Hepatic stellate cell (primary cell): ENCODE data around the gene ITPR1.

Experiments used
- DNase-seq: peaks from one replicate; pipeline ENCODE4 v3.0.0; 2011; ENCODE audit warnings: low spot score

The ITPR1 gene

GRCh38 chr3:4744405-4745234 is 251.5 kb downstream of the ITPR1 start:
- DNase-seq, result no peak

- no peak for DNase-seq
Measured at GRCh38 chr3:4745235-4745610, 252.1 kb downstream of the ITPR1 start.

- DNase-seq, result no peak
Measured at GRCh38 chr3:4746241-4746958, 253.3 kb downstream of the ITPR1 start.

GRCh38 chr3:4748127-4748526 is 255.0 kb downstream of the ITPR1 start:
- DNase-seq, result no peak

GRCh38 chr3:4748701-4749378 is 255.7 kb downstream of the ITPR1 start:
- DNase-seq, result no peak

DNA sequence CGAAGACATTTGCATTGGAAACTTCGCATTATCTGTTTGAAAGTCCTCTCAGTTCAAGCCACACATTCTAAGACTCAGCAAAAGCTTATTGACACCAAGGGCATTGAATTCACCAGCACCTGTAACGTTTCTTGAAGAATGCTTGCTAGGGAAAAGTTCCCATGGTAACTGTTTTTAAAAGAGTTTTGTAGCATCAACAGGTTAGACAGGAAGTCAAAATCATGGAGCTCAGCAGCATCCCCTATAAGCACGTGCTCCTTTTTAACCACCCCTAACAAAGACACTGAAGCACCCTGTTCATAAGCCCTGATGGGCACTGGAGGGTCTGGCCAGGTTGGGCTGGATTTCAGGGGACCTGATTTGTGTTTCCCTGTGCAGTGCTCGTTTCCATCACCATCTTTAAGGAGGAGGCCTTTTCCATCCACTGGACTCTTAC is 256.4 kb downstream of the ITPR1 start:
- no peak for DNase-seq

- peak; percentile 22 for DNase-seq
Measured at GRCh38 chr3:4750306-4750968, 257.3 kb downstream of the ITPR1 start.

DNA sequence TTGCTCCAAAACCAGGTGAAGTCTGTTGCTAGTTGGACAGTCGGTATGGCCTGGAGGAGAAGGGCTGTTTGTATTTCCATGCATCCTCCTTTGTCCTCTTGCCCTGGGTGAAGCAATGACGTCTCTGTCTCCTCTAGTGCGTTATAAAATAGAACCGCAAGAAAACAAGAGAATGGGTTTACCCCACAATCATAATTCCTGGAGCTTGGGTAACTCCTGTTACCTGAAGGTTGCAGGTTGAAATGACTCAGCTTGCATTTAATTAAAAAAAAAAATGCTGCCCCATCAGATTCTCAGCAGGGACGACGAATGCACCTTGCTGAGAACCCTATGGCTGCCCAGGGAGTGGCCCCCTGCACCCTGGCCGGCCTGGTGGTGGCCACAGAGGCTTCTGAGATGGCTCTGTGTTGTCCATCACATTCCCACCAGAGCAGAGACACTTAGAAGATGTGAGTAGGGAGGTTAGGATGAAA is 257.9 kb downstream of the ITPR1 start:
- no peak for DNase-seq

DNA sequence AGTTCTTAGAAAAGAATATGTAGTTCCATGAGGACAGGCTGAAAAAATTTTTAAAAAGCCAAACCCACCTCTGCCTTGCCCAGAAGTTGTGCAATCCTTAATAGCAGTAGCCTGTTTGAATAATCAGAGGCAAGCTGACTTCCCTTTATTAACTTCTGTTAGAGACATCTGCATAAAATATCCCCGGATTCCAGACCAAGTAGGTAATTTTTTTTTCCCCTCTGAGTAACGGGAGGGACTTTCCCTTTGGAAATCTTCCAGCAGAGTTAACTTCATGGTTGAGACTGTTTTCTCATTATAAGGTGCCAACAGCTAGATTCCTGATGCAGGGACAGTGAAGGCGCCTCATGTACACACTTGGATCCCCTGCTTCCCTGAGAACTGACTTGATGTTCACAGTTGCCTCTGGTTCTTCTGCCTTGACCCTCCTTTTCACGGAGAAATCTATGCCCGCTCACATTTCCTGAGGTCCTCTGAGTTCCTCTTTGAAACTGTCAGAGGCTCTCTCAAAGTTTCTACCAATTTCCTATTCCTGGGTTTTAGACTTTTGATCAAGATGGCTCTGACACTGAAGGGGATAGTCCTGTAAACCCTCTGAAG is 258.5 kb downstream of the ITPR1 start:
- DNase-seq, result no peak

DNA sequence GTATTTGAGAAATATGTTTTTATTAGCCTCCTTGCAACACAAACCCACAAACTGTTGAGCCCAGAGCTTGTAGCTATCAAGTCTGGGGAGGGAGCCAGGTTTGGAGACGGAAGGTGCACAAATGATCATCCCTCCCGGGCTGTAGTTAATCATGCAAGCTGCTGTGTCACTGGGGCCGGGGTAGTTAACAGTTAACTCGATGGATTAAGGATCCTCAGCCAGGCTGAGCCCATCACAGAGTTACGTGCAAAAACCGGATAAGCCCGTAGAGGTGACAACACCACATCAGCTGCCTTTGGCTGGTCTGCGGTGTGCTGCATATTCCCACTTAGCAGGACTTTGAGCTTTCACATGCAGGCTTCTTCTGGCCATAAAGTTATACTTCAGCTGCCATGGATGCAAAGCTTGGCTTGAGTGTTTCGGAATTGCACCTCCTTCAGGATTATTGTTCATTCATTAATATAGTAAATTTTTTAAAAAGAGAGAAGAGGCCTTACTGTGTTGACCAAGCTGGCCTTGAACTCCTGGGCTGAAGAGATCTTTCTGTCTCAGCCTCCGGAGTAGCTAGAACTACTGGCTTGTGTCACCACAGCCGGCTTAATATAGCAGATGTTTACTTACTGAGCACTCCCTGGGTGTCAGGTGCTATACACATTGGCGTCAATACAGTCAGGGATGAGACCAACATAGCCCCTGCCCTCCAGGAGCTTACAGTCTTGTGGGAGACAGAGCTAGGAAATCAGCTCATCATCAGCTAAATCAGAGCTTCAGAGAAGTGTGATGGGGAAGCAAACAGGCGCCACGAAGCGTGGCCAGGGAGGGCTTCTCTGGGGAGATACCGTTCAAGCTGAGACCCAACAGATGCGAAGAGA is 259.3 kb downstream of the ITPR1 start:
- DNase-seq, result no peak

GRCh38 chr3:4753073-4753691 is 260.0 kb downstream of the ITPR1 start:
- DNase-seq, result no peak

- DNase-seq, result no peak
Measured at GRCh38 chr3:4754180-4755086, 261.3 kb downstream of the ITPR1 start.

- DNase-seq, result no peak
Measured at GRCh38 chr3:4755566-4755965, 262.4 kb downstream of the ITPR1 start.

DNA sequence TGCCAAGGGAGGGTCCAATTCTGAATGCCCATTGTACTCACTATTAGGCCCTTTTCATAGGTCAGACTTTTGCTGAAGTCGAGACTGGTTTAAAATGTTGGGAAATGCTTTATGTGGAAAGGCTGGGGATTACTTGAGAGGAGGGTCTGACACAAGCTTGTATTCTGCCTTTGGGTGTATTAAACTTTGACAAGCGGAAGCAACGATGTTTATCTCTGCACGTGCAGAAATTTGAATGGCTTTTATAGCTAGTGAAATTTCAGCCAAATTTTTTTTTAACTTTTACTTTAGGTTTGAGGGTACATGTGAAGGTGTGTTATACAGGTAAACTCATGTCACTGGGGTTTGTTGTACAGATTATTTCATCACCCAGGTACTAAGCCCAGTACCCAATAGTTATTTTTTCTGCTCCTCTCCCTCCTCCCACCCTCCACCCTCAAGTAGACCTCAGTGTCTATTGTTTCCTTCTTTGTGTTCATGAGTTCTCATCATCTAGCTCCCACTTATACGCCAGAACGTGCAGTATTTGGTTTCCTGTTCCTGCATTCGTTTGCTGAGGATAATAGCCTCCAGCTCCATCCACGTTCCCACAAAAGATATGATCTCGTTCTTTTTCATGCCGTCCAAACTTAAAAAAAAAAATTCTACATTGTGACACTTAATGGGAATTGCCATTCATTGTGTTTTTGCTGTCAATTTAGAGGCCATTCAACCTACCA is 263.1 kb downstream of the ITPR1 start:
- DNase-seq, result no peak

- no peak for DNase-seq
Measured at GRCh38 chr3:4756855-4757574, 263.9 kb downstream of the ITPR1 start.

DNA sequence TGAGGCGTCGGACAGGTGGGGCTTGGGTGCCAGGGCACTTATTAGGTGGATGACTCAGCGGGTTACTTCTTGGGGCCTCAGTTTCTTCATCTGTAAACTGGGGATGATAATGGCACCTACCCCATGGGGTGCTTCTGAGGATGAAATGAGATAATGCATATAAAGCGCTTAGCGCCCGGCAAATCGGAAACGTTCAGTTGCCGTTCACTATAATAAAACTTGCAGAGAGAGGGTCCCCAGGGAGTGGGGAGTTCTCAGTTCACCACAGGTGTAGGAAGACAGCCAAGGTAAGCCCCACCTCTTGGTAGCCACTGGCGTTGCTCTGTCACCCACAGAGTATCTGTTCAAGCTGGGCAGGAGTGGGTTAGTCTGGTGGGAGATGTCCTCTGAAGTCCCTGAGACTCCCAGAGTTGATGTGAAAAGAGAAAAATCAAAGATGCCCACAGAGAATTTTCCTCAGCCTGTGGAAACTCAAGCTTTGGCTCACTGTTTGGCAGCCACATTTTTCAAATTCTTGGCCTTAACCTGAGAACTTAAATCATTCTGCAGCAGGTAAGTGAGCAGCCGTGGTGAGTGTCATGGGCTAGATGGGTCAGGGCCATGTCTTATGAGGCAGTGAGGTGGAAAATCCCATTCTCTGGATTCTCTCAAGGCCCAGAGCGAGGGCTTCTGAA is 264.6 kb downstream of the ITPR1 start:
- no peak for DNase-seq

- DNase-seq, result no peak
Measured at GRCh38 chr3:4758249-4758860, 265.2 kb downstream of the ITPR1 start.
